A172 (cell line): ENCODE results near the gene PCSK6. TPM values are rescaled to one million over a fixed set of nuclear protein-coding genes. Genes with fewer than 3 reads are reported as not detected.
A peak's percentile ranks its signal among the peaks of the same experiment; 100 is the strongest.
"Not testable (repeated sequence)": the region's sequence is repeated elsewhere in the genome, so short reads cannot be mapped to it uniquely, and the experiment has no call there.

Experiments used
- DNase-seq: peaks from one replicate; pipeline ENCODE4 v3.0.0-alpha.2; 2015; ENCODE audit warnings: low spot score
- total RNA-seq: library from RNA; depleted of rRNA; stranded (reverse); fragments of >200 nt; shearing (Covaris generic); gene quantifications from 2 replicates; pipeline ENCODE4 v1.2.3, GENCODE V29; 2014

Gene PCSK6
- total RNA-seq, 1 experiment from 2014 or later, result 10.0 TPM

- DNase-seq, result no peak
These were observed 132.2 kb downstream of the PCSK6 start for GRCh38 chr15:101357333-101357732.

DNA sequence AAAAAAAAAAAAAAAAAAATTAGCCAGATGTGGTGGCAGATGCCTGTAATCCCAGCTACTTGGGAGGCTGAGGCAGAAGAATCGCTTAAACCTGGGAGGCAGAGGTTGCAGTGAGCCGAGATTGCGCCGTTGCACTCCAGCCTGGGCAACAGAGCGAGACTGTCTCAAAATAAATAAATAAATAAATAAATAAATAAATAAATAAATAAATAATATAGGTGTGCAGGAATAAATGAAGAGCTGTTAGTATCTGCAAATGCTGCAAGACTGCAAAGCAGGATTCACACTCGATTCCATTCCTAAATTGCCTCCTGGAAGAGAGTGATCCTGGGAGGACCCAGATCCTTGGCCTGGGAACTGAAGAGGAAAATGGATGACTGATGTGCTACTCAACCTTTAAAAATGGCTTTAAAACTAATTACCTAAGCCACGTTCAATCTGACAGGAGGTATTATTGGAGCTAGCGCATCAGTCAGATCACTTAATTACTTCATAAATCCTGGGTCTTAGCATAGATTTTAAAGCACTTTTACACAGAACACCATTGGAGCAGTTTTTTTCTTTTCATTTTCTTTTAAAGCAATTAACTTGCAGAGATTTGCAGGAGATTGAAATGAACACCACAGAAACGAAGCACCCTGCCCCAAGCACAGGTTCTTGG, 132.9 kb downstream of the PCSK6 start:
- not testable (repeated sequence) for DNase-seq

DNA sequence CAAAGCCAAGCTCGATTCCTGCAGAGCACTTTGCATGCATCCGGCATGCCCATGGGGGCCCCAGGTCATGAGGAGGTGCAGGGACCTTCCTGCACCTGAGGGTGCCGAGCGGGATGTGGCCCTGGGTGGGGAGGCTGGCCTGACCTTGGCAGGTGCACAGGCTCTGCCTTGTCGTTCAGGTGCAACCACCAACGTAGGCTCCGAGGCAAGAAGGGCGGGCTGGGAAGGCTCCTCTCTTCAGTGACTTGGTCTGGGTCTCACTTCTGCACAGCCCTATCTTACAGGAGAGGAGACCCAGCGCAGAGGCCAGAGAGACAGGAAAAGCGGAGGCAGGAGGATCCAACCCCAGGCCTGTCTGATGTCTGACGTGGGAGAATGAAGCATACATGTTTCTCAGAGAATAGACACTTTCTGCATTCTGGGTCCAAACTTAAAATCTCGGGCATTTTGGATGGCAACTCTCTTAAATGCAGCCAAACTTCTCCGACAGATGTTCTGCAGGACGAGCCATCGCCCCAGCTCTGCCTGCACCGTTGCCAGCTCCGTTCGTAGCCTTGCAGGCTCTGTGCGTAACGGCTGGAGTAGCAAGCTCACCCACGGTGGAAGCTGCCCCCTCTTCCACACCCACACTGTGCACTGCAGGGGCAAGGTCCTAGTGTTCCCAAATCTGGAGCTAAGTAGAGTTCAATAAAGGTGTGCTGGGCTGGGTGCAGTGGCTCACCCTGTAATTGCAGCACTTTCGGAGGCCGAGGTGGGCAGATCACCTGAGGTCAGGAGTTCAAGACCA, 133.6 kb downstream of the PCSK6 start:
- no peak for DNase-seq

GRCh38 chr15:101354891-101355623, 134.4 kb downstream of the PCSK6 start:
- no peak for DNase-seq

DNA sequence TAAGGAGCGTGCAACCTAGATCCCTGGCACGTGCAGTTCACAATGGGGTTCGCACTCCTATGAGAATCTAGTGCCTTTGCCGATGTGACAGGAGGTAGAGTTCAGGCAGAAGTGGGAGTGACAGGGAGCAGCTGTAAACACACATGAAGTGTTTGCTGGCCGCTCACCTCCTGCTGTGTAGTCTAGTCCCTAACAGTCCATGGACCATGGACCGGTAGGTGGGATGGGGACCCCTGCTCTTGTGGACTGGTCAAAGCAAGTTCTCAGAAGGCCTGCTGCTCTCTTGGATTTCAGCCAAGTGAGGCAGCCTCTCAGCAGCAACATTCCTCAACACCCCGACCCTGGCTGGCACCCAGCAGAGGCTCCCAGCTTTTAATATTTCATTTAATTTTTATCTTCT, 136.3 kb downstream of the PCSK6 start:
- DNase-seq, result no peak

DNA sequence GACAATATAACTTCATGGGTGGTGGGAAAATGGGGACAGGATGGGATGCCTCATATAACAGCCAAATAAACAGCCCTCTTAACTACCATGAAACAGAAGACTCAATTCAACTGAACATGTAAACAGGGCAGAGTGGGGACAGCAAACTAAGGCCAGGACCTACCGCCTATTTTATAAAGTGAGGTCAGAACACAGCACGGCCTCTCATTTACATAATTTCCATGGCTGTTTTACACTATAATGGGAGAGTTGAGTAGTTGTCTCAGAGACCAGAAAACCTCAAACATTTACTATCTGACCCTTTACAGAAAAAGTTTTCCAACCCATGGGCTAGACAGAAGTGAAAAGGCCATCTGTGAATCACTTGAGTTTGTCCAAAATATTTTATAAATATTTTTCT, 137.8 kb downstream of the PCSK6 start:
- DNase-seq, result no peak

DNA sequence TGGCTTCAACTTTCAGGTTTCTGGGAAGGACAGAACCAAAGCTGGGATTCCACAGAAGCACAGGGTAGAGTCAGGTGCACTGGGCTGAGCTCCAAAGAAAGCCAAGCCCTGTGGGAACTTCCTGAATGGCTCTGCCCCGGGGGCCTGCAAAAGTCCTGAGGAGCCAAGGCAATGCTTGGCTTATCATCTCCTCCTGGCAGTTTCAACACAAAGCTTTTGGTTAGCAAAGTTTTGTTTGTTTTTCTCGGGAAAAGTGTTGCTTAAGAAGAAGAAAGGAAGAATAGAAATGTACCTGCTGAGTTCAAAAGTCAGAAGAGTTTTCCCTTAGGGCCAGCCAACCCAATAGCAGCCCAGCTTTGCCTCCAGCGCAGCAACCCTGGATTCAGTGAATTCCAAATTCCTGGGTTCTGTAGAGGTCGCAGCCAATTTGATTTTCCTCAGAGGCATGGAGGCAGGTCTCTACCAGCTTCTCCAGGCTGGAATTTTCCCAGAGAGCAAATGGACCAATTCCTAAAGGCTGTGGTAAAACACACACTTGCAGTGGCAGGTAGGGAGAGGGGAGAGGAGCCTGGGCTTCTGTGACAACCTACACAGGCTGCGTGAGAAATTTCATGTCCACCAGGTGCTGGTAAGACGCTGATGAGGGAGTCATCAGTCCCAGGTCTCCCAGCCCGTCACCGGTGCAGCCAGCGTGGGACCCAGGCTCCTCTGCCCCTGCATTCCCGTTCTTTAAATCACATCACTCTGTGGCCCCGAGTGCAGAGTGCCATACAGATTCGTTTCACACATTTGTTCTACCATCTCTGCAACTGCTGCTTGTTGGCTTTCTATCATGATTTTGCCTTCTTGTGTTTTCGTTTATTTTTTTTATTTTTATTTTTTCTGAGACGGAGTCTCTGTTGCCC, 140.2 kb downstream of the PCSK6 start:
- DNase-seq, result peak; percentile 35

DNA sequence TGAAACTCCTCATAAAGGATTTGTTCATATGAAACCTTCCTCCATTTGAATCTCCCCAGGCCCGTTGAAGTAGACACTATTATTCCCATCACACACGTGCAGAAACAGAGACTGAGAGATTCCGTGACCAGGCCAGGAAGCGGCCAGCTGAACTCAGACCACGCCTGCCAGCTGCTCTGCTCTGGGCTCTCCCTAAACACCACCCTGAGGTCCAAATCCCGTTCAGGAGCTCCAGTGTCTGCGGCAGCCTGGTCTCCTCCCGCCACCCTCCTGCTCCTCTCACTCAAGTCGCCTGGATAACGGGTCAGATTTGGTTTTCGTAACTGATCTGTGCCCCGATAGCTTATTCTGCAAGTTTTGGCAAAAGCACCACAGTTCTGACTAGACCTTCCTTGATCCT, 140.9 kb downstream of the PCSK6 start:
- no peak for DNase-seq

DNA sequence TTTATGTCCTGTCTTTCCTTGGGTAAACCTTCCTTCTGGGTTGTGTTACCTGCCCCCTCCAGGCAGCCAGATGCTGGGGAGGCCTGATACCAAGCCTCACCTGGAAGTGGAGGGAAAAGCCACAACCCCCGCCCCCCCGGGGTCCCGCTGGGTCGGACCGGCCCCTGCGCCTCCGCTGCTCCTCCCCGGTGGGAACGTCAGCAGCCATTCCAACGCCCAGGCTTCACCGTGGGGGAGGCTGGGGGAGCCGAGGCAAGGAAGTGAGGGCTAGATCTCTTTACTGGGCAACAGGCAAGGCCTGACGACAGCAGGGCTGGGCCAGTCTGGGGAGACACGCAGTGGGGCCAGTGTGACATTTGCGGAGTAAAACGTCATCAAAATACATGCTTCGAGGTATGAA, 141.5 kb downstream of the PCSK6 start:
- no peak for DNase-seq

- no peak for DNase-seq
These were observed 142.1 kb downstream of the PCSK6 start for GRCh38 chr15:101347454-101347853.

GRCh38 chr15:101346928-101347327, 142.6 kb downstream of the PCSK6 start:
- DNase-seq, result no peak

DNA sequence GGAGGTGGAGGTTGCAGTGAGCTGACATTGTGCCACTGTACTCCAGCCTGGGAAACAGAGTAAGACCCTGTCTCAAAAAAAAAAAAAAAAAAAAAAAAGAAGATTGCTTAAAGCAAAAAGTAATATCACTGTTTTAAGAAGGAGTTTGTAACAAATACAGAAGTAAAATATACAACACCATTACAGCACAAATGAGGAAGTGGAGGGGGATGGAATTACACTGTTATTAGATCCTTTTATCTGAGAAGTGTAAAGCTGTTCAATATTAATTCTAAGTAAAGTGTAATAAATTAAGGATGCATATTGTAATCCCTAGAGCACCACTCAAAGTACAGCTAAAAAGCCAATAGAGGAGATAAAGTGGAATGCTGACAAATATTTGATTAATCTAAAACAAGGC, 147.5 kb downstream of the PCSK6 start:
- DNase-seq, result no peak

DNA sequence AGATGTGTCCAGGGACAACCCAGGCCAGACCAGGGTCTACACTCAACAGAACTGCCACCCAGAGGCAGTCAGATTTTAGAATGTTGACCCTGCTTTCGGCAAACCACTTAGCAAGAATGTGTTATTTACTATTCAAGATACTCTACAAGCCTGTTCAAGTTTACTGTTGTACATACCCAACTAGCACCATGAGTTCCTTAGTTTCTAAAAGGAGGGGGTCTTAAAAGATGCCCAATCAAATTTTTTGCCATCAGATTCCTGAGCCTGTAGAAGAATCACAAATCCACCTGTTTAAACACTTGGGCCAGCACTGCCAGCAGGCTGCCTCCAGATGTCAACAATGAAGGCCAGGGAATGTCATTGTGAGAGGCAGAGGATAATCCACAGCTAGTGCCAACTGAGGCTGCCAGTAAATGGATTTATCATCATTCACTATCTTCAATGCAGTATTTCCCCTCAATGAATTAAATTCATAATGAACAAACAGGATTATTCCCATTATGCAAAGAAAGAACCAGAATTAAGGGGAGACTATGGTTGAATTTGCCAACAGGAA, 150.9 kb downstream of the PCSK6 start:
- no peak for DNase-seq

DNA sequence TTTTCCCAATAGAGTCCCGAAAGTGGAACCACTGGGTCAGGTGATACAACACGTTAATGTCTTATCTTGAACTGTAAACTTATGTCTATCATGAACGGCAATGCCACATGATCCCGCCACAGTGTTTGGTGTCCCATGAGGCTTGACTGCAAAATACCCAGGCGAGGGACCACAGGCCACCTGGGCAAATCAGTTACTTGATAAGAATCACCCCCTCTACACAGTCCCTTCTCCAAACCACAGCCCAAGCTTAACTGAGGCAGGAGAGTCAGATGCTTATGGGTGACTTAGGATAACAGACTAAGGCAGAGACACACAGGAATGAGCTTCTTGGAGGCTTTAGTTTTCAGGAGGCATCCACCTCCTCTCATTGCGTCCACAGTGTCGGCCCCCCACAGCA, 151.5 kb downstream of the PCSK6 start:
- DNase-seq, result no peak

DNA sequence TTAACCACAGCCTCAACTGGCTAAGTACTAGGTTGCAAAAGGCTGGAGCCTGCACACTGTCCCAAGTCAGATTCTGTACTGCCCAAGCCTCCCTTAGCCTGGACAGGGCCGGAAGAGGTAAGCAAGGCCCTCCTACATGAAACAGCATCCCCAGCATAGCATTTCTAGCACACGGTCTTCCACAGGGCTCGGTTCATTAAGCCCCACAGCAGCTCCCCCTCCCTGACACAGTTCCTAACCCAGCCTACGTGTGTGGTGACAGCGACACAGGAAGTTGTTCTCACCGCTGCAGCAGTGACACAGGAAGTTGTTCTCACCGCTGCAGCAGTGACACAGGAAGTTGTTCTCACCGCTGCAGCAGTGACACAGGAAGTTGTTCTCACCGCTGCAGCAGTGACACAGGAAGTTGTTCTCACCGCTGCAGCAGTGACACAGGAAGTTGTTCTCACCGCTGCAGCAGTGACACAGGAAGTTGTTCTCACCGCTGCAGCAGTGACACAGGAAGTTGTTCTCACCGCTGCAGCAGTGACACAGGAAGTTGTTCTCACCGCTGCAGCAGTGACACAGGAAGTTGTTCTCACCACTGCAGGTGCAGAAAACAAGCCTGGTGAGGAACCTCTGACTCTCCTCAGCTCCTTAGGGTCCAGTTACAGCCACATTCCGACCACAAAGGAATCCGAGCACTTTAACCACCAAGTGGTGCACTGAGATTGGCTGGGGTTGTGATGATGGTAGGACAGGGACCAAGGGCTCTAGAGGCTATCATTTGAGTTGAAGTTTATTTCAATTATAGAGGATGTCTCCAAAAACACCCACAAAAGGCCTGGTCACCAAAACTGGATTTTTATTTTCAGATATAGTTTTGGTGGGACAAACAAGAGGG, 155.4 kb downstream of the PCSK6 start:
- DNase-seq, result not testable (repeated sequence)

GRCh38 chr15:101332061-101332467, 157.4 kb downstream of the PCSK6 start:
- no peak for DNase-seq

DNA sequence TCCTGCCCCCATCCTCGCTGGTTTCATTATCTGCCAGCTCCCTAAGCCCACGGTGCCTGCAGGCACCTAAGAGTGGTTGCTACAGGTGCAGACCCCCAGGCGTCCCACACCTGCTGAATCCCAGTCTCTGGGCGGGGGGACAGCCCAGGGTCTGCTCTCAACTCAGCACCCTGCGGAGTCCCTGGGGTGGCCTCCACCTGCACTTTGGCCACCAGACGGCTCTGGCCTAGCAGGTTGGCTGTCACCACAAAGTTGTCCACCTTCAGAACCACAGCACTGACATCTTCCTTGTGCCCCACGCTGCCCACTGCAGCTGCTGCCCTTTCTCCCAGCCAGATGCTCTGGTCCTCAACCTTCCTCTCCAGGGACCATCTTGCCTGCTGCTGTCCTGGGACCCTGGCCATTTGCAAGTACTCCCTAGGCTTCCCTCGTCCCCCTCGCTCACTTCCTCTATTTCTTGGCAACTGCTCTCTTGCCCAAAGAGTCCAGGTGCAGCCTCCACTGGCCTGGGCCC, 159.6 kb downstream of the PCSK6 start:
- no peak for DNase-seq

GRCh38 chr15:101329309-101329863, 160.1 kb downstream of the PCSK6 start:
- no peak for DNase-seq

- DNase-seq, result no peak
These were observed 161.5 kb downstream of the PCSK6 start for GRCh38 chr15:101328001-101328400.
